GM12892 (cell line): ENCODE measurements around the gene PDE7B.

Experiments
- POLR2A ChIP-seq: IDR thresholded peaks from 2 replicates; pipeline ENCODE4 v1.6.1; 2011; ENCODE audit warnings: low read depth, low read length, control low read depth
- TAF1 ChIP-seq: IDR thresholded peaks from 2 replicates; pipeline ENCODE4 v1.6.1; 2011; ENCODE audit warnings: low read depth, mild to moderate bottlenecking, control low read depth, low read length, borderline replicate concordance

DNA sequence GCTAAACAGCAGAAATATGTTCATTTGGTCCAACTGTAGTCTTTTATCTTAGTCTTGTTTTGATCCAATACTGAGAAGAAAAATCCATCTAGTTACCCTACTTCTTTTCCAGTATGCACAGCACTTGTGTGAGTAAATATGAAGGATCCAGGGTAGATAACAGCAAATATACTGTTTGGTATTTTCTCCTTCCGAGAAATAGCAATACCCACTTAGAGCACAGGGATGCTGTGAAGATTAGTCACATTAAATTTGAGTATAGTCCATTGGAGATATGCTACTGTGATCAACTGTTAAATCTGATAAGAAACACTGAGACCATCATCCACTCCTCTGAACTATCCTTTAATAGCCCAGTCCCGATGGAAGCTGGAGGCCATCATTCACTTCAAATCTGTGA is 145.2 kb downstream of the PDE7B start:
- no peak for TF ChIP-seq TAF1
- no peak for TF ChIP-seq POLR2A
